ENCODE measurements around the gene HSD17B12. TPM values are rescaled to one million over a fixed set of nuclear protein-coding genes. Genes with fewer than 3 reads are reported as not detected.

HSD17B12 gene
- total and polyA plus RNA-seq, 2 of the 4 experiments (the other 2 are of a cell fraction) = 38.0 to 44.6 TPM

- Histone ChIP-seq H3K4me3 (ENCODE audit: insufficient read depth, low read depth, low read length) (no peak overlapping the region), H4K8ac (ENCODE audit: low read depth in 2 of 2, low read length in 2 of 2) (no peak overlapping the region), H2BK120ac (ENCODE audit: low read depth, low read length) (no peak overlapping the region), H2AFZ (replicated peaks; ENCODE audit: low read length, poor library complexity) (no peak overlapping the region), H3K9me1 (ENCODE audit: insufficient read depth, low read length) (no peaks in the 10 kb centered on the region), H3K9ac (ENCODE audit: low read depth, low read length) (no peak overlapping the region), H4K91ac (ENCODE audit: insufficient read depth, low read depth, low read length) (no peak overlapping the region), H3K79me1 (ENCODE audit: low read depth in 1 of 2, low read length in 2 of 2) (peaks cover 0 to 9% of the 10 kb centered on the region in 2 experiments; a peak in 3 of 4 replicates), H2BK20ac (ENCODE audit: low read depth, low read length) (no peak overlapping the region), H3K27ac (ENCODE audit: insufficient read depth, low read length) (no peak overlapping the region), H2BK15ac (ENCODE audit: low read depth, low read length) (no peak overlapping the region), H3K23ac (ENCODE audit: low read depth, low read length) (no peak overlapping the region), H3K27me3 (ENCODE audit: control insufficient read depth, insufficient read depth, low read length) (no peaks in the 10 kb centered on the region), H3K9me3 (ENCODE audit: control insufficient read depth, insufficient read depth, low read length) (no peaks in the 10 kb centered on the region), H3K36me3 (ENCODE audit: control insufficient read depth, insufficient read depth, low read length) (peaks cover 1% of the 10 kb centered on the region; the same call in 1 of the 2 replicates), H3K4ac (ENCODE audit: low read depth, low read length) (no peak overlapping the region), H4K20me1 (ENCODE audit: insufficient read depth, low read length) (no peaks in the 10 kb centered on the region; the same call in 1 of the 2 replicates), H4K5ac (ENCODE audit: low read depth, low read length) (no peak overlapping the region), H3K18ac (ENCODE audit: low read depth, low read length) (no peak overlapping the region), H3K14ac (replicated peaks; ENCODE audit: low read depth, low read length) (no peak overlapping the region), H2BK5ac (ENCODE audit: low read depth, low read length, poor library complexity, severe bottlenecking) (no peak overlapping the region), H3K56ac (ENCODE audit: extremely low read depth, insufficient read depth, low read length) (no peak overlapping the region), H2AK9ac (replicated peaks; ENCODE audit: low read depth, low read length, poor library complexity) (no peak overlapping the region), H3K4me2 (ENCODE audit: low read depth, low read length) (no peak overlapping the region), H2AK5ac (ENCODE audit: low read depth, low read length) (no peak overlapping the region), H3K4me1 (ENCODE audit: control insufficient read depth, insufficient read depth, low read length) (no peaks in the 10 kb centered on the region)
- WGBS, 2 experiments (ENCODE audit: extremely low coverage in 2 of 2, insufficient read length in 1 of 2) = no CpG with 5 or more reads among the region's 7 CpGs
- no TSS peak for BruUV-seq (replicated peaks)
- POLR2A ChIA-PET (ENCODE audit: unreplicated experiment) = no interaction called here
- TF ChIP-seq, protein P1, sequence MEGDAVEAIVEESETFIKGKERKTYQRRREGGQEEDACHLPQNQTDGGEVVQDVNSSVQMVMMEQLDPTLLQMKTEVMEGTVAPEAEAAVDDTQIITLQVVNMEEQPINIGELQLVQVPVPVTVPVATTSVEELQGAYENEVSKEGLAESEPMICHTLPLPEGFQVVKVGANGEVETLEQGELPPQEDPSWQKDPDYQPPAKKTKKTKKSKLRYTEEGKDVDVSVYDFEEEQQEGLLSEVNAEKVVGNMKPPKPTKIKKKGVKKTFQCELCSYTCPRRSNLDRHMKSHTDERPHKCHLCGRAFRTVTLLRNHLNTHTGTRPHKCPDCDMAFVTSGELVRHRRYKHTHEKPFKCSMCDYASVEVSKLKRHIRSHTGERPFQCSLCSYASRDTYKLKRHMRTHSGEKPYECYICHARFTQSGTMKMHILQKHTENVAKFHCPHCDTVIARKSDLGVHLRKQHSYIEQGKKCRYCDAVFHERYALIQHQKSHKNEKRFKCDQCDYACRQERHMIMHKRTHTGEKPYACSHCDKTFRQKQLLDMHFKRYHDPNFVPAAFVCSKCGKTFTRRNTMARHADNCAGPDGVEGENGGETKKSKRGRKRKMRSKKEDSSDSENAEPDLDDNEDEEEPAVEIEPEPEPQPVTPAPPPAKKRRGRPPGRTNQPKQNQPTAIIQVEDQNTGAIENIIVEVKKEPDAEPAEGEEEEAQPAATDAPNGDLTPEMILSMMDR (conservative IDR thresholded peaks at IDR 0.05; ENCODE audit: low read depth, low read length) = no peak
- TF ChIP-seq FOS (IDR thresholded peaks at IDR 0.05; ENCODE audit: low read depth, low read length) = no peak
- DNase-seq (no peak), ATAC-seq (ENCODE audit: low read depth) (no peak)
- CTCF ChIA-PET = no interaction called here
- in situ Hi-C loops (cut with MboI; ENCODE audit: low sequenced_read_pairs) (no loop called here), intact Hi-C loops (cut with micrococcal nuclease) (no loop called here), dilution Hi-C loops (cut with HindIII; ENCODE audit: low sequenced_read_pairs, unreplicated experiment) (no loop called here)
Measured at GRCh38 chr11:43772733-43773132, 92.2 kb downstream of the HSD17B12 start.

Data from IMR-90 (cell line).